NT2/D1 (cell line): ENCODE data around the gene CLEC7A.

Experiments
- DNase-seq: peaks from one replicate; pipeline ENCODE4 v3.0.0-alpha.2; 2011; ENCODE audit warnings: low read depth, low spot score
- H3K27me3 ChIP-seq: 2 replicates; pipeline ENCODE4 v1.6.0; 2011; ENCODE audit warnings: mild to moderate bottlenecking; ENCODE audit not compliant: insufficient read length, insufficient read depth
- H3K36me3 ChIP-seq: 2 replicates; pipeline ENCODE4 v1.6.1; 2011; ENCODE audit warnings: mild to moderate bottlenecking, low read length, mixed read lengths; ENCODE audit not compliant: insufficient read depth, insufficient read length
- H3K4me1 ChIP-seq: 2 replicates; pipeline ENCODE4 v1.5.1; 2011; ENCODE audit not compliant: insufficient read depth, insufficient read length
- H3K4me3 ChIP-seq: 2 replicates; pipeline ENCODE4 v1.5.1; 2011; ENCODE audit warnings: low read depth; ENCODE audit not compliant: insufficient read length
- H3K9ac ChIP-seq: 2 replicates; pipeline ENCODE4 v1.6.0; 2011; ENCODE audit warnings: low read depth; ENCODE audit not compliant: insufficient read length
- H3K9me3 ChIP-seq: 2 replicates; pipeline ENCODE4 v1.5.1; 2011; ENCODE audit warnings: mild to moderate bottlenecking, low read length; ENCODE audit not compliant: insufficient read depth
- SUZ12 ChIP-seq: IDR thresholded peaks from 2 replicates; pipeline ENCODE4 v1.6.1; 2011; ENCODE audit not compliant: insufficient read length, insufficient read depth; ENCODE audit errors: extremely low read depth
- YY1 ChIP-seq: IDR thresholded peaks from 2 replicates; pipeline ENCODE4 v1.6.1; 2011; ENCODE audit not compliant: insufficient read length, insufficient read depth
- ZNF274 ChIP-seq: IDR thresholded peaks from 2 replicates; pipeline ENCODE4 v1.6.1; 2011; ENCODE audit warnings: mild to moderate bottlenecking, low read depth, low read length

The CLEC7A gene

DNA sequence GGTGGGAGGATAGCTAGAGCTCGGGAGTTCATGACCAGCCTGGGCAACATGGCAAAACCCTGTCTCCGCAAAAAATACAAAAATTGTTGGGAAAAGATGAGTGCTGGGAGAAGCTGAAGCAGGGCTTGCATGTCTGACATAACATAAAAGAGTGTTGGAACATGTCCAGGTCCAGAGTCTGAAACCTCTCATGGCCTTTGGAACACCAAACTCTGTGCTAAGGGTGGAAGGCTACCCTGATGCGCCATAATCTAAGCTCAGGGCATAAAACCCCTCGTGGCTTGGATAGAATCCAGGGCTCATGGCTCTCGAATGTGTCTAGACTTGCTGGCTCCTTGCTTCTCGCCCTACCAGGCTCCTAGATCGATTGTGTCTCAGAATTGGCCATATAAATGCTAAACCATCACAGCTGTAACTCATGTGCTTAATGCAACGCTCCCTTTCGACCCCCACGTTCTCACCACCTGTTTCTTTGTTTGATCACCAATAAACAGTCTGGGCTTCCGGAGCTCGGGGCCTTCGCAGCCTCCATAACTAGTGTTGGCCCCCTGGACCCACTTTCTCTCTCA lies 6.7 kb upstream of the CLEC7A start:
- H3K4me1 ChIP-seq = no peaks in the 10 kb centered on the region
- no peak for TF ChIP-seq SUZ12
- TF ChIP-seq YY1 = no peak
- TF ChIP-seq ZNF274 = no peak
- no peaks in the 10 kb centered on the region for H3K27me3 ChIP-seq
- no peaks in the 10 kb centered on the region for H3K9me3 ChIP-seq
- H3K4me3 ChIP-seq = no peak overlapping the region
- no peak for DNase-seq
- no peaks in the 10 kb centered on the region for H3K36me3 ChIP-seq
- H3K9ac ChIP-seq = no peak overlapping the region

DNA sequence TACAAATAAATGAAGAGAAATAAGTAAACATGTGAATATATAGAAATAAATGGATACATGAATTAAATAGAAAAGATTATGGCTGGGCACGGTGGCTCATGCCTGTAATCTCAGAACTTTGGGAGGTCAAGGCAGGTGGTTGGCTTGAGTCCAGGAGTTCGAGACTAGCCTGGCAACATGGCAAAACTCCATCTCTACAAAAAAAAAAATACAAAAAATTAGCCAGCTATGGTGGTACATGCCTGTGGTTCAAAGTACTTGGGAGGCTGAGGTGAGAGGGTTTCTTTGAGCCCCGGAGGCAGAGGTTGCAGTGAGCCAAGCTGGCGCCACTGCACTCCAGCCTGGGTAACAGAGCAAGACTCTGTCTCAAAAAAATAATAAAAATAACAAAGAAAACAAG lies 5.1 kb upstream of the CLEC7A start:
- no peaks in the 10 kb centered on the region for H3K9me3 ChIP-seq
- H3K9ac ChIP-seq = no peak overlapping the region
- no peaks in the 10 kb centered on the region for H3K27me3 ChIP-seq
- no peak for TF ChIP-seq ZNF274
- no peak for TF ChIP-seq SUZ12
- no peak overlapping the region for H3K4me3 ChIP-seq
- DNase-seq = no peak
- H3K36me3 ChIP-seq = no peaks in the 10 kb centered on the region
- no peaks in the 10 kb centered on the region for H3K4me1 ChIP-seq

DNA sequence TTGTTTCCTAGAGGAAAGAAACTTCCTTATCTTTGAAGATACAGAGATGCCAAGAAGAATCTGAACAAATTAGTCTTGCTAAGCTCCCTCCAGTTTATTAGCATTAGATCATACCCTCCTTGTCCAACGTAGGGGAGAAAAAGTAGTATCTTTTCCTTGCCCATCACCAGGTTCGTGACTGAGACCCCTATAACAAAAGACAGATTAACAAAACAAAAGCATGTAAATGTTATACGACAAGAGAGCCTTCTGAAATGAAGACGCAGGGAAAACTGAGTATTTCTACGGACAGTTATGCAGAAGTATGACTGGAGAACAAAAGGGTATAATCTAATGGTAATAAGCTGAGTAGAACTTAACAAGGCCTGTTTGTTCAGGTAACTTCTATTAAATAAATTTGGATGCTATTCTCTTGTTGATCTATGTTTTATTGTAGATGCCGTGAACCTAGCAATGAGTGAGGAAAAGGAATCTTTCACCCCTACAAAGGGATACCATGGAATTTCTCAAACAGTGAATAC lies 2.9 kb upstream of the CLEC7A start:
- DNase-seq = no peak
- no peaks in the 10 kb centered on the region for H3K9me3 ChIP-seq
- no peaks in the 10 kb centered on the region for H3K4me1 ChIP-seq
- no peak overlapping the region for H3K4me3 ChIP-seq
- TF ChIP-seq SUZ12 = no peak
- TF ChIP-seq YY1 = no peak
- TF ChIP-seq ZNF274 = no peak
- H3K9ac ChIP-seq = no peak overlapping the region
- no peaks in the 10 kb centered on the region for H3K27me3 ChIP-seq
- no peaks in the 10 kb centered on the region for H3K36me3 ChIP-seq

DNA sequence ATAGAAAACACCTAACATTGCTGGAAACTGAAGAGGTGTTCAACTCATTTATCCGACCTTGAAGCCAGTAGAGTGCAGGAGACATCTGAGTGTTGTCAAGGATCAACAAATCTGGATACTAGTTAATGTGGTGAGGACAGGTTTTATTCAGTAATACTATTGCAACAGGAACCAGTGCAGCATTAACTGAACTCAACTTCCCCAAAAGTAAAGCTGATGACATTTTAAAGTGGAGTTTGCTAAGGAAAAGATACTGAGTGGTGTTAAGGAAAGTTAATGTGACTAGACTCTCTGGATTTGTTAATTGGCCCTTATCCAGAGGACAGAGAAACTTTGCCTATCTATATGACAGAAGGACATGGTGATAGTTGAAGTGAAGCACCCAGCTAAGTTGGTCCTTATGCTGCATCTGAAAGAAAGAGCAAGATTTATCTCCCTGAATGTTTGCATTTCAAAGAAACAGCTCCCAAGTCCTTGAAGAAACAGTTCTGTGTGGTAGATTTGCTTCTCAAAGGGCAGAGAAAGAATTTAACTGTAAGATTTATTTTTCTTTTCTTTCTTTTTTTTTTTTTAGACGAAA lies 1.2 kb upstream of the CLEC7A start:
- no peak for TF ChIP-seq SUZ12
- no peak for TF ChIP-seq ZNF274
- TF ChIP-seq YY1 = no peak
- Histone ChIP-seq H3K4me3 (no peak overlapping the region), H3K27me3 (no peaks in the 10 kb centered on the region), H3K4me1 (no peaks in the 10 kb centered on the region), H3K9me3 (no peaks in the 10 kb centered on the region), H3K36me3 (no peaks in the 10 kb centered on the region), H3K9ac (no peak overlapping the region)
- DNase-seq = no peak

DNA sequence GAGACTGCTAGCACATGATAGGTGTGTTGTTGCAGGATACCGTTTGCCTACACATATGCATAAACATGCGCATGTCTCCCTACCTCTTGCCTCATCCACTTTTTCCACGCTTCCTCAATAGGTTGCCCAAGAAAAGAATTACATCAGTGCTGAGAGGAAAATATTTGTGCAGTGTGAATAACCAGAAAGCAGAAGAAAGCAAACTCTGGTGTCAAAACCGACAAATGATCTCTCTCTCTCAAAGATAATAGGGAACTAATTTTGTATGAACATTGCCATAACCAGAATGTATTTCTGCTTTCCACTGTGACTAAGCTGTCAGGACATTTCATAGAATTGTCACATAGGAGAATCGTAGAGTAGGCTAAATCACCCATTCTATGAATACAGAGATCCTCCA lies 1.3 kb downstream of the CLEC7A start:
- Histone ChIP-seq H3K4me3 (no peak overlapping the region), H3K4me1 (no peaks in the 10 kb centered on the region), H3K36me3 (no peaks in the 10 kb centered on the region), H3K9ac (no peak overlapping the region), H3K9me3 (no peaks in the 10 kb centered on the region), H3K27me3 (no peaks in the 10 kb centered on the region)
- DNase-seq = no peak
- TF ChIP-seq YY1 (no peak), SUZ12 (no peak), ZNF274 (no peak)

DNA sequence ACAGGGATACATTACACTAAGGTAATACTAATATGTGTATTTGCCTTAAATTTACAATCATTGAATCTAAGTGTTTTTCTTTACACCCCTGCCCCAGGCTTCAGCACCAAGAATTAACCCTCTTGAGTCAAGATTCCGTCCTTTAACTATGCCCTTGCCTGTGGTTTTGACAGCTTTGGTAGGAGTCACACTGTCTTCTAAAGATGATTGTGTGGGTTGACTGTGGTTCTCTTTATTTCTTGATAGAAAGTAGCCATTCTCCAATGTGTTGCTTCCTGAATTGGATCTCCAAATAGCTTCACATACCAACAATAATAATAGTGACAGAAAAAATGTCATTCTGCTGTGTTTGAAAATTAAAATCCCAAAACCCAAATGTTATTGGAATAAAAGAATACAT lies 3.6 kb downstream of the CLEC7A start:
- H3K9ac ChIP-seq = no peak overlapping the region
- H3K4me3 ChIP-seq = no peak overlapping the region
- no peak for DNase-seq
- no peaks in the 10 kb centered on the region for H3K4me1 ChIP-seq
- H3K27me3 ChIP-seq = no peaks in the 10 kb centered on the region
- H3K36me3 ChIP-seq = no peaks in the 10 kb centered on the region
- TF ChIP-seq YY1 (no peak), ZNF274 (no peak), SUZ12 (no peak)
- H3K9me3 ChIP-seq = no peaks in the 10 kb centered on the region

DNA sequence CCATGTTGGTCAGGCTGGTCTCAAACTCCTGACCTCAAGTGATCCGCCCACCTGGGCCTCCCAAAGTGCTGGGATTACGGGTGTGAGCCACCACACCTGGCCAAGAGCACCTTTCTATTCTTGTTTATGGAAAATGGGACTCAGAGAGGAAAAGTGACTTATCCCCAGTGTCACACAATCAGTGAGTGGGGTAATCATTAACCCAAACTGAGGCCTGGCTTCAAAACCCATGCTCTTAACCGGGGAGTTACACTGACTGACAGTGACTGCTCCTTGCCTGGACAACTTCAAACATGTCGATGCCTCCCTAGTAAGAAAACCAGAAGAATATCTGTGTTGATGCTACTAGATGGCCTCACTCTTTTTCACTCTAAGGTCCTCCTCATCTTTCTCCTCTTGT lies 7.3 kb downstream of the CLEC7A start:
- H3K4me1 ChIP-seq = no peaks in the 10 kb centered on the region
- no peaks in the 10 kb centered on the region for H3K9me3 ChIP-seq
- no peaks in the 10 kb centered on the region for H3K36me3 ChIP-seq
- H3K27me3 ChIP-seq = no peaks in the 10 kb centered on the region
- H3K9ac ChIP-seq = no peak overlapping the region
- DNase-seq = no peak
- TF ChIP-seq ZNF274 (no peak), SUZ12 (no peak), YY1 (no peak)
- no peak overlapping the region for H3K4me3 ChIP-seq
